Left lung (tissue), 10 donors: ENCODE measurements around the gene SIRPA. TPM values are rescaled to one million over a fixed set of nuclear protein-coding genes. Genes with fewer than 3 reads are reported as not detected.

Experiments used
- ATAC-seq: fragments of 200-7000 bp; cut with Tn5 transposase; one replicate; pipeline ENCODE4 v1.9.1; 2020; ENCODE audit warnings: moderate library complexity
- DNase-seq, 4 donors: peaks; one replicate each; pipeline ENCODE4 v3.0.0-alpha.2; 2013 to 2020
- H3K27ac ChIP-seq, 2 donors: fragments of 200-600 bp; sonication (generic) in 1 of 2; one replicate each; pipeline versions ENCODE4 v1.5.0 to v1.8.0; 2020 to 2021
- H3K27me3 ChIP-seq, 2 donors: fragments of 200-600 bp; sonication (generic) in 1 of 2; one replicate each; pipeline versions ENCODE4 v1.5.0 to v1.8.0; 2020 to 2021
- H3K36me3 ChIP-seq, 2 donors: fragments of 200-600 bp; sonication (generic) in 1 of 2; one replicate each; pipeline versions ENCODE4 v1.5.0 to v1.8.0; 2020 to 2021
- H3K4me1 ChIP-seq, 2 donors: fragments of 200-600 bp; one replicate each; pipeline ENCODE4 v1.8.0; 2021
- H3K4me3 ChIP-seq, 2 donors: fragments of 200-600 bp; sonication (generic) in 1 of 2; one replicate each; pipeline versions ENCODE4 v1.5.0 to v1.8.0; 2020 to 2021; ENCODE audit warnings: mild to moderate bottlenecking in 1 of 2
- H3K9me3 ChIP-seq, 2 donors: fragments of 200-600 bp; sonication (generic) in 1 of 2; one replicate each; pipeline versions ENCODE4 v1.5.0 to v1.8.0; 2020 to 2021
- CTCF ChIP-seq, 2 donors: fragments of 200-600 bp; sonication (generic) in 1 of 2; IDR thresholded peaks; one replicate each; pipeline versions ENCODE4 v1.5.0 to v1.8.0; 2021; ENCODE audit warnings: antibody characterized with exemption in 2 of 2
- intact Hi-C, 2 donors: fragments of 100-400 bp; cut with DNase I; formaldehyde crosslinking; loops; one replicate each; pipeline versions ENCODE4 v1.11.2 to v1.14.2; 2022
- polyA plus RNA-seq, 6 donors: library from polyadenylated mRNA; unstranded; fragments of 120-200 nt; gene quantifications; one replicate each; pipeline ENCODE4 v1.2.1, GENCODE V29; 2013; ENCODE audit not compliant: insufficient read length in 6 of 6
- total RNA-seq, 2 donors: library from RNA; stranded (reverse); fragmentation: NEBNext Ultra II Directional; extraction: Animal tissue kit (Norgen Biotek cat#: 25700); gene quantifications; one replicate each; pipeline ENCODE4 v1.2.1, GENCODE V29; 2021
- donor health status: DM: no; HTN: yes; CAD: no.
- donor health status: DM: no; HTN: no; CAD: no.

Gene SIRPA
- total and polyA plus RNA-seq, 8 donors = 9.8 to 102 (median 12.4) TPM

- Histone ChIP-seq H3K36me3 (no peaks in the 10 kb centered on the region), H3K9me3 (no peaks in the 10 kb centered on the region), H3K27me3 (peaks cover 0 to 46% of the 10 kb centered on the region in 2 donors), H3K27ac (no peak overlapping the region), H3K4me1 (peaks cover 0 to 31% of the 10 kb centered on the region in 2 donors), H3K4me3 (no peak overlapping the region)
- intact Hi-C loops = no loop called here
- ATAC-seq = no peak
- DNase-seq = no peak
- TF ChIP-seq CTCF (IDR thresholded peaks at IDR 0.05) = no peak
Observed at GRCh38 chr20:1855109-1855508, 40.1 kb upstream of the SIRPA start.

- no peak overlapping the region for H3K27ac ChIP-seq
- TF ChIP-seq CTCF (IDR thresholded peaks at IDR 0.05) = no peak
- no peak for DNase-seq
Observed at GRCh38 chr20:1855690-1856089, 39.5 kb upstream of the SIRPA start.

GRCh38 chr20:1856424-1856823 lies 38.8 kb upstream of the SIRPA start:
- DNase-seq (no peak), ATAC-seq (no peak)
- H3K36me3 ChIP-seq = no peaks in the 10 kb centered on the region
- H3K27ac ChIP-seq = no peak overlapping the region
- no peak for TF ChIP-seq CTCF (IDR thresholded peaks at IDR 0.05)
- intact Hi-C loops = no loop called here
- no peak overlapping the region for H3K4me3 ChIP-seq
- peaks cover 0 to 53% of the 10 kb centered on the region in 2 donors for H3K27me3 ChIP-seq
- H3K9me3 ChIP-seq = no peaks in the 10 kb centered on the region
- peaks cover 0 to 27% of the 10 kb centered on the region in 2 donors for H3K4me1 ChIP-seq

More at GRCh38 chr20:1855690-1856089, 39.5 kb upstream of the SIRPA start:
- H3K4me1 ChIP-seq = peaks cover 0 to 31% of the 10 kb centered on the region in 2 donors
- H3K27me3 ChIP-seq = peaks cover 0 to 51% of the 10 kb centered on the region in 2 donors
- no peaks in the 10 kb centered on the region for H3K36me3 ChIP-seq
- intact Hi-C loops = no loop called here
- no peak for ATAC-seq
- no peaks in the 10 kb centered on the region for H3K9me3 ChIP-seq
- no peak overlapping the region for H3K4me3 ChIP-seq

- Histone ChIP-seq H3K27me3 (peaks cover 0 to 63% of the 10 kb centered on the region in 2 donors), H3K9me3 (no peaks in the 10 kb centered on the region), H3K4me3 (no peak overlapping the region), H3K4me1 (peaks cover 0 to 33% of the 10 kb centered on the region in 2 donors), H3K36me3 (no peaks in the 10 kb centered on the region), H3K27ac (peak overlapping the region in 1 of 2 donors; percentile 39)
- no peak for TF ChIP-seq CTCF (IDR thresholded peaks at IDR 0.05)
- DNase-seq (no peak), ATAC-seq (no peak)
- intact Hi-C loops = no loop called here
Observed at GRCh38 chr20:1857466-1857865, 37.7 kb upstream of the SIRPA start.

- no peaks in the 10 kb centered on the region for H3K9me3 ChIP-seq
- ATAC-seq = peak; percentile 39
- H3K4me3 ChIP-seq = no peak overlapping the region
- H3K4me1 ChIP-seq = peaks cover 0 to 27% of the 10 kb centered on the region in 2 donors
- no peak for DNase-seq
- peak overlapping the region in 1 of 2 donors; percentile 39 for H3K27ac ChIP-seq
- intact Hi-C loops = no loop called here
- no peak for TF ChIP-seq CTCF (IDR thresholded peaks at IDR 0.05)
- H3K27me3 ChIP-seq = peaks cover 0 to 68% of the 10 kb centered on the region in 2 donors
- H3K36me3 ChIP-seq = no peaks in the 10 kb centered on the region
Observed at GRCh38 chr20:1858871-1859270, 36.3 kb upstream of the SIRPA start.
